Stimulated activated CD4-positive, alpha-beta T cell treated with anti-CD3 and anti-CD28 coated beads, Interleukin-12 subunit alpha, Interleukin-12 subunit beta, amount 100 ng/mL, for 4 hours (primary cell): ENCODE measurements around the gene PPP1R15A.
"Not testable (repeated sequence)": the region's sequence is repeated elsewhere in the genome, so short reads cannot be mapped to it uniquely, and the experiment has no call there.

Experiments used
- DNase-seq: peaks from one replicate; pipeline ENCODE4 v3.0.0-alpha.2; 2020

The PPP1R15A gene

GRCh38 chr19:48872182-48872883 is at the start of gene PPP1R15A:
Gene PPP1R15A, plus strand, starts transcription at chr19:48872421. Its CDS starts 813 bp downstream, at chr19:48873234.
- DNase-seq: peak; percentile 99

- no peak for DNase-seq
Observed at GRCh38 chr19:48822514-48822913, 49.7 kb upstream of the PPP1R15A start.

GRCh38 chr19:48826606-48827020 is 45.6 kb upstream of the PPP1R15A start:
- no peak for DNase-seq

GRCh38 chr19:48830088-48830487 is 42.1 kb upstream of the PPP1R15A start:
- no peak for DNase-seq

- no peak for DNase-seq
Observed at GRCh38 chr19:48830965-48831364, 41.3 kb upstream of the PPP1R15A start.

- DNase-seq: no peak
Observed at GRCh38 chr19:48833049-48833448, 39.2 kb upstream of the PPP1R15A start.

- DNase-seq: no peak
Observed at GRCh38 chr19:48833977-48834376, 38.2 kb upstream of the PPP1R15A start.

- peak; percentile 93 for DNase-seq
Observed at GRCh38 chr19:48835734-48836088, 36.5 kb upstream of the PPP1R15A start.

DNA sequence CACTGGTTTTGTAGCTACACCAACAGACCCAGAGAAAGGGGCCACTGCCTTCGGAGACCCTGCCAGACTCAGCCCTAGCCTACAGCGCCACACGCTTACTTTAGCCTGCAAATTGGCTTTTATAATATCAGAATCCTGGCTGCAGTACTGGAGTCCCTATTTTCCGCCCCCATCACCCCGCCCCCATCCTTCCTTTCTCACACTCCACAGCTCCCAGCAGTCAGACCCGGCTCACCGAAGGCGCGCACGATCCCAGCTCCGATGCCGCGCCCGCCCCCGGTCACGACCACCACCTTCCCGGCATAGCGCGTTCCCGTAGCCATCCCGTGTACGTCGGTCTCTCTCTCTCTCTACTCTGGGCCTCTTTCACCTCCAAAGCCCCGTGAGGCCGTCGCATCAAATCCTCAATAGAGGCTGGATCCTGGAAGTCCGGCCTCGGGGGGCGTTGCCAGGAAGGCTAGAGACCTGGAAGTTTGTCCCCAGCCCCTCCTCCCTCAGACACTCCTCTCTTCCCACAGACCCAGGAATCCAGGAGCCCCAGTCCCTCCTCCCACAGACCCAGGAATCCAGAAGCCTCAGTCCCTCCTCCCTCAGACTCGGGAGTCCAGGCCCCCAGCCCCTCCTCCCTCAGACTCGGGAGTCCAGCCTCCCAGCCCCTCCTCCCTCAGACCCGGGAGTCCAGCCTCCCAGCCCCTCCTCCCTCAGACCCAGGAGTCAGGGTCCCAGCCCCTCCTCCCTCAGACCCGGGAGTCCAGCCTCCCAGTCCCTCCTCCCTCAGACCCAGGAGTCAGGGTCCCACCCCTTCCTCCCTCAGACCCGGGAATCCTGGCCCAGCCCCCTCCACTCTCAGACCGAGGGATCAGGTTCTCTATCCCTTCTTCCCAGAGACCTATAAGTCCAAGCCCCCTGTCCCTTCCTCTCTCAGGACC is 35.9 kb upstream of the PPP1R15A start, which contains the start of gene HSD17B14:
Gene HSD17B14 (minus strand): TSS at position 403 of the 929 bp plus-strand sequence. CDS start 80 bp downstream, at position 323.
- DNase-seq: peak; percentile 23

DNA sequence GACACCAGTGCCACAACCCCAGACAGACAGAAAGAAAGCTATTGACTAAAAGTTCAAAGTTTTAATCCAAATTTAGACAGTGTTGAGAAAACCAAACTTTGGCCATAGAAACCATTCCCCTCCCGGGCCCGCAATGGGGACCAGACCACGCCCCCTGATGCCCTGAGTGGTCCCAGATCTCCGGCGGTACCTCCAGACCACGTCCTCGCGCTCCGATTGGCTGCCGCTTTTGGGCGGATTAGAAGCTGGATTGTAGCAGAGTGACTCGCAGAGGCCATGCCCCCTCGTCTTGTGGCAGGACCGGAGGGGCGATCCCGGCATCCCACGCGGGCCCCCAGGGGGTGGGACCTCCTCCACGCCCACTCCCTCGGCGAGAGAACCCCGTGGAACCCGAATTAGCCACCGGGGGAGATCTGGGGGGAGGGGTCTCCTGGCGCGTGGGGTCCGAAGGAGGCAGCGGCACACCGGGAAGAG is 35.1 kb upstream of the PPP1R15A start:
- DNase-seq: peak; percentile 68

GRCh38 chr19:48837687-48838086 is 34.5 kb upstream of the PPP1R15A start:
- DNase-seq: no peak

- no peak for DNase-seq
Observed at GRCh38 chr19:48841047-48841446, 31.2 kb upstream of the PPP1R15A start.

DNA sequence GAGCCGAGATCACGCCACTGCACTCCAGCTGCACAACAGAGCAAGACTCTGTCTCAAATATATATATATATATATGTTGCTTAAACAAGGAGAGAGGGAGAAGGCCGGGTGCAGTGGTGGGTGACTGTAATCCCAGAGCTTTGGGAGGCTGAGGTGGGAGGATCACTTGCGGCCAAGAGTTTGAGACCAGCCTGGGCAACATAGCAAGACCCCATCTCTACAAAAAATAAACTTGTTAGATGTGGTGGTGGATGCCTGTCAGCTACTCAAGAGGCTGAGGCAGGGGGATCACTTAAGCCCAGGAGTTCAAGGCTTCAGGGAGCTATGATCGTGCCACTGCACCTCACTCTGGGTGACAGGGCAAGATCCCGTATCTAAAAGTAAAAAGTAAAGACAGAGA is 30.6 kb upstream of the PPP1R15A start:
- DNase-seq: no peak

DNA sequence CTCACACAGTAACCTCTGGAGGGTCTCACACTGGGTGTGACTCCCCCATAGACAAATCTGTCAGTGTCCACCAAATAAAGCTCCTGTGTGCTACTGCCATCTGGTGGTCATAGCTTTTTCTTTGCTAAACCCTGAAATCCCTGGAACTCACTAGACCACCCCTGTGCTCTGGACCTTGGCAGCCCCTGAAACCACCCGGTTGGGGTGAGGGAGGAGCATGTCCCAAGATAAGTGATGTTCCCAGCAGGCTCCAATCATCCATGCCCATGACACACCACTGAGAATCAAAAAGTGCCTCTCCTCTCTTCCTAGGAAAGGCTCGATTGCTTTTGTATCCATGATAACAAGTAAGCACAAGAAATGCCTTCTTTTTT is 29.4 kb upstream of the PPP1R15A start:
- peak; percentile 27 for DNase-seq

- no peak for DNase-seq
Observed at GRCh38 chr19:48844472-48844871, 27.7 kb upstream of the PPP1R15A start.

DNA sequence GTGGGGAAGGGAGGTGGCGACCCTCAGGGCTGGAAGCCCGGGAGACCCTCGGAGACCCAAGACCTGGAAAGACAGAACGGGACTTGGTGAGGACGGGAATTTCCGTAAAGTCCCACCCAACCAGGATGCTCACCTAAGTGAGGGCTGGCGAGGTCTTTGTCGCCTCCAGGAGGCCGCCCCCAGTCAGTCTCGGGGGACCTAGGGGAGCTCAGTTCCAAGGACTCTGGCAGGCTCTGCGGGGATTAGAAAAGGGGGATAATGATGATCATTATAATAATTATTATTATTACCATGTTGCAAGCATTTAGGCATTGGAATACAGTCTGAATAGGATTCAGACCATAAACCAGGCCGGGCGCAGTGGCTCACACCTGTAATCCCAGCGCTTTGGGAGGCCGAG is 26.8 kb upstream of the PPP1R15A start:
- no peak for DNase-seq

- not testable (repeated sequence) for DNase-seq
Observed at GRCh38 chr19:48846659-48847058, 25.6 kb upstream of the PPP1R15A start.

DNA sequence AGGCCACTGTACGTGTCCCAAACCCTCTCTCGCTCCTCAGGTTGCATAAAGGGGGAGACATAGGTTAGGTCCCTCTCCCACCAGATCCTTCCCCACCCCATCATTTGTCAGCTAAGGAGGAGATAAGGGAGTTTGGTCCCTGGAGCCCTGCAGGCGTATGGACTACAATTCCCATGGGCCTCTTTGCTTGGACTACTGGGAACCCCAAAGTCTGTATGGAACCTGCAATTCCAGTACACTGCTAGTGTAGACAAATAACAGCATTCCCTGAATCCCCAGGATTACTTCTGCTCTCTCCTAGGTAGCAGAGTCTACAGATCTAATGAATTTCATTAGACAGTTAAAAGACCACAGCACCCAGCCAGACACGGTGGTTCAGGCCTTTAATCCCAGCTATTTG is 19.9 kb upstream of the PPP1R15A start:
- no peak for DNase-seq

DNA sequence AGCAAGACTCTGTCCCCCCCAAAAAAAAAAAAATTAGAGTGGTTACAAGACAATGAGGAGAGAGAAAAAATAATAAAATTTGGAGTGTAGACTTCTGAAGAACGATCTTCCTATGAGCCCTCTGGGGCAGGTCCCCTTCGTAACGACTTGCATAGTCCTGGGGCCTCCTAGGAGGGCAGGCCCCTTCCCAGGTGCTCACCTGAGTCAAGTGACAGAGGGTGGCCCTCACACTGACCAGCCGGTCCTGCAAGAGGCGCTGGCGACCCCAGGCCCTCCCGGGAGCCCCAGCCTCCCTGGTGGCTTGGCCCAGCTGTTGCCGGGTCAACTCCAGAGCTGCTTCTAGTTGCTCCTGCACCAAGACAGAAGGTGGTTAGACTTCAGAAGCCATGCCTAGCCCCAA is 18.7 kb upstream of the PPP1R15A start:
- no peak for DNase-seq

GRCh38 chr19:48854103-48854502 is 18.1 kb upstream of the PPP1R15A start:
- DNase-seq: no peak

GRCh38 chr19:48856921-48857320 is 15.3 kb upstream of the PPP1R15A start:
- no peak for DNase-seq

DNA sequence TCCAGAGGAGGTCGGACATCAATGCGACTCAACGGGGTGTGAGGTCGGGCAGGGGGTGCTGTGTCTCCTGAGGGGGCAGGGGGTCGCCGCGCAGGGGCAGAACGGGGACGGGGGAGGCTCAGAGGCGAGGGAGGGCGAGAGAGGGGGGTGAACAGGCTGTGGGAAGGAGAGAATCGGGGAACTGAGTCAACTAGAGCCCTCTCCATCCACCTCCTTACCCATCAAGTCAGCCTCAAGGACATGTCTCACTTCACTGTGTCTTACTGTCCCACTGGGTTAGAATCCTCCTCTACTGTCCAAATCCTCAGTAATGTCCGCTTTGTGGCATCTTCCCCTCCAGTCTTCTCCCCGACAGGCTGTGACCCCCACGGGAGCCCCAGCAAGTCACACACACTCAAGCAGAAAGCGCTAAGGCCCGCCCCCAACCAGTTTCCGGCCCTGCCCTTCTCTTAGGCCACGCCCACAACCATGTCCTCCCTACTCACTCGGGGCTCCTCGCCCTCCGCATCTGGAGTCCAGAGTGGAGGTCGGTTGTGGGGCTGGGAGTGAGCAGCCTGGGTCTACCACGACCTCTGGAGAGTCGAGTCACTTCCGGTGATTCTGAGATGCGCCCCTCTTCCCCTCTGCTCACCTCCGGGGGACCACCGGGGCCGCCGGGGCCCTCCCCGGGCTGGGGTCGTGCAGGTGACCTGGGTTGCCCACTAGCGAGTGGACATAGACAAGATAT is 13.1 kb upstream of the PPP1R15A start:
- peak; percentile 79 for DNase-seq
